HG03108 (cell line): Measurements from ENCODE around the gene FLYWCH1.

ENCODE experiments used
- ATAC-seq: cut with Tn5 transposase; IDR thresholded peaks from one replicate; pipeline ENCODE4 v1.9.1; 2021; ENCODE audit warnings: moderate library complexity; ENCODE audit not compliant: unreplicated experiment

Gene FLYWCH1

GRCh38 chr16:2981177-2981898 is 69.6 kb downstream of the FLYWCH1 start:
- no peak for ATAC-seq

- ATAC-seq, result no peak
Observed at GRCh38 chr16:2981899-2982250, 70.1 kb downstream of the FLYWCH1 start.

GRCh38 chr16:2982402-2982801 is 70.7 kb downstream of the FLYWCH1 start:
- ATAC-seq, result no peak

GRCh38 chr16:2983706-2984136 is 72.0 kb downstream of the FLYWCH1 start:
- peak; percentile 36 for ATAC-seq

GRCh38 chr16:2985462-2985861 is 73.7 kb downstream of the FLYWCH1 start:
- ATAC-seq, result no peak

- ATAC-seq, result no peak
Observed at GRCh38 chr16:2985893-2986355, 74.2 kb downstream of the FLYWCH1 start.

- ATAC-seq, result no peak
Observed at GRCh38 chr16:2986623-2987188, 75.0 kb downstream of the FLYWCH1 start.

- no peak for ATAC-seq
Observed at GRCh38 chr16:2987286-2987685, 75.6 kb downstream of the FLYWCH1 start.

GRCh38 chr16:2987833-2988232 is 76.1 kb downstream of the FLYWCH1 start:
- ATAC-seq, result no peak

- no peak for ATAC-seq
Observed at GRCh38 chr16:2988590-2989099, 76.9 kb downstream of the FLYWCH1 start.

- no peak for ATAC-seq
Observed at GRCh38 chr16:2990891-2991290, 79.2 kb downstream of the FLYWCH1 start.

GRCh38 chr16:2991566-2992261 is 80.0 kb downstream of the FLYWCH1 start:
- no peak for ATAC-seq

- no peak for ATAC-seq
Observed at GRCh38 chr16:2992383-2993081, 80.8 kb downstream of the FLYWCH1 start.

- ATAC-seq, result no peak
Observed at GRCh38 chr16:2996298-2996697, 84.6 kb downstream of the FLYWCH1 start.

GRCh38 chr16:2999929-3000328 is 88.2 kb downstream of the FLYWCH1 start:
- ATAC-seq, result no peak

GRCh38 chr16:3000540-3000939 is 88.8 kb downstream of the FLYWCH1 start:
- ATAC-seq, result no peak
